Ishikawa (cell line): ENCODE results near the gene CDK6.

ENCODE experiments used
- CREB1 ChIP-seq: IDR thresholded peaks from 2 replicates; pipeline ENCODE4 v1.6.1; 2012; ENCODE audit warnings: low read depth
- EGR1 ChIP-seq: IDR thresholded peaks from 2 replicates; pipeline ENCODE4 v1.6.1; 2012
- EP300 ChIP-seq: IDR thresholded peaks from 2 replicates; pipeline ENCODE4 v1.6.1; 2012; ENCODE audit warnings: borderline replicate concordance
- FOXM1 ChIP-seq: IDR thresholded peaks from 2 replicates; pipeline ENCODE4 v1.6.1; 2012; ENCODE audit warnings: low read depth, borderline replicate concordance
- RAD21 ChIP-seq: IDR thresholded peaks from 2 replicates; pipeline ENCODE4 v1.6.1; 2012; ENCODE audit warnings: low read depth
- TAF1 ChIP-seq: IDR thresholded peaks from 2 replicates; pipeline ENCODE4 v1.6.1; 2012; ENCODE audit warnings: low read depth, mild to moderate bottlenecking
- TCF12 ChIP-seq: IDR thresholded peaks from 2 replicates; pipeline ENCODE4 v1.6.1; 2012; ENCODE audit warnings: low read depth
- TEAD4 ChIP-seq: IDR thresholded peaks from 2 replicates; pipeline ENCODE4 v1.6.1; 2012
- USF1 ChIP-seq: IDR thresholded peaks from 2 replicates; pipeline ENCODE4 v1.6.1; 2012
- YY1 ChIP-seq: IDR thresholded peaks from 2 replicates; pipeline ENCODE4 v1.6.1; 2012; ENCODE audit warnings: low read depth
- ZBTB7A ChIP-seq: IDR thresholded peaks from 2 replicates; pipeline ENCODE4 v1.6.1; 2012; ENCODE audit warnings: low read depth
- TF ChIP-seq, protein P1 (sequence below): IDR thresholded peaks from 2 replicates; pipeline ENCODE4 v1.6.1; 2012; ENCODE audit warnings: low read depth, mild to moderate bottlenecking
- TF ChIP-seq, protein P2 (sequence below): IDR thresholded peaks from 2 replicates; pipeline ENCODE4 v1.6.1; 2012

DNA sequence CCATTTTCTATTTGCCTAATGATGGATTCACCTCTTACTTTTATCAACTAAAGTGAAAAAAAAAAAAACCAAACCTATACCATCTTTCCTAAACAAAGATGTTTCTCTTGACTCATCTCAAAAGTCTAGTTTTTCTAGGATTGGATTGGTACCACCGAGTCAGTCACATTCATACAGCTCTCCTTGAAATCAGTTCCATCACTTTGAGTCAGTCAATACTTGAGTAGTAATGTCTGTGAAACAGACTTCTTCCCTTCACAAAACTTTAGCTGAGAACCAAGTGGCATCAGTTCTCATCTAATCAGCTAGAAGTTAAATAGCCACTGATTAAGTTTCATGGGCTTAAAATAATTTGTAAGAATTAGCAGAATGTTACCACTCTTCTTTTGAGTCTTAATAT is 13.3 kb downstream of the CDK6 start:
- TF ChIP-seq RAD21 (no peak), TCF12 (no peak), FOXM1 (no peak), CREB1 (no peak), TAF1 (no peak), TEAD4 (no peak), EP300 (no peak), YY1 (no peak), EGR1 (no peak), USF1 (no peak), ZBTB7A (no peak)
- TF ChIP-seq, protein P1, sequence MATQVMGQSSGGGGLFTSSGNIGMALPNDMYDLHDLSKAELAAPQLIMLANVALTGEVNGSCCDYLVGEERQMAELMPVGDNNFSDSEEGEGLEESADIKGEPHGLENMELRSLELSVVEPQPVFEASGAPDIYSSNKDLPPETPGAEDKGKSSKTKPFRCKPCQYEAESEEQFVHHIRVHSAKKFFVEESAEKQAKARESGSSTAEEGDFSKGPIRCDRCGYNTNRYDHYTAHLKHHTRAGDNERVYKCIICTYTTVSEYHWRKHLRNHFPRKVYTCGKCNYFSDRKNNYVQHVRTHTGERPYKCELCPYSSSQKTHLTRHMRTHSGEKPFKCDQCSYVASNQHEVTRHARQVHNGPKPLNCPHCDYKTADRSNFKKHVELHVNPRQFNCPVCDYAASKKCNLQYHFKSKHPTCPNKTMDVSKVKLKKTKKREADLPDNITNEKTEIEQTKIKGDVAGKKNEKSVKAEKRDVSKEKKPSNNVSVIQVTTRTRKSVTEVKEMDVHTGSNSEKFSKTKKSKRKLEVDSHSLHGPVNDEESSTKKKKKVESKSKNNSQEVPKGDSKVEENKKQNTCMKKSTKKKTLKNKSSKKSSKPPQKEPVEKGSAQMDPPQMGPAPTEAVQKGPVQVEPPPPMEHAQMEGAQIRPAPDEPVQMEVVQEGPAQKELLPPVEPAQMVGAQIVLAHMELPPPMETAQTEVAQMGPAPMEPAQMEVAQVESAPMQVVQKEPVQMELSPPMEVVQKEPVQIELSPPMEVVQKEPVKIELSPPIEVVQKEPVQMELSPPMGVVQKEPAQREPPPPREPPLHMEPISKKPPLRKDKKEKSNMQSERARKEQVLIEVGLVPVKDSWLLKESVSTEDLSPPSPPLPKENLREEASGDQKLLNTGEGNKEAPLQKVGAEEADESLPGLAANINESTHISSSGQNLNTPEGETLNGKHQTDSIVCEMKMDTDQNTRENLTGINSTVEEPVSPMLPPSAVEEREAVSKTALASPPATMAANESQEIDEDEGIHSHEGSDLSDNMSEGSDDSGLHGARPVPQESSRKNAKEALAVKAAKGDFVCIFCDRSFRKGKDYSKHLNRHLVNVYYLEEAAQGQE = no peak
- TF ChIP-seq, protein P2, sequence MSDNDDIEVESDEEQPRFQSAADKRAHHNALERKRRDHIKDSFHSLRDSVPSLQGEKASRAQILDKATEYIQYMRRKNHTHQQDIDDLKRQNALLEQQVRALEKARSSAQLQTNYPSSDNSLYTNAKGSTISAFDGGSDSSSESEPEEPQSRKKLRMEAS = no peak
